ENCODE results near the gene GREM2. TPM values are rescaled to one million over a fixed set of nuclear protein-coding genes. Genes with fewer than 3 reads are reported as not detected.

The GREM2 gene
- total RNA-seq, 6 donors from 2014 or later = 0.22 to 0.88 (median 0.39) TPM; not detected in 1

DNA sequence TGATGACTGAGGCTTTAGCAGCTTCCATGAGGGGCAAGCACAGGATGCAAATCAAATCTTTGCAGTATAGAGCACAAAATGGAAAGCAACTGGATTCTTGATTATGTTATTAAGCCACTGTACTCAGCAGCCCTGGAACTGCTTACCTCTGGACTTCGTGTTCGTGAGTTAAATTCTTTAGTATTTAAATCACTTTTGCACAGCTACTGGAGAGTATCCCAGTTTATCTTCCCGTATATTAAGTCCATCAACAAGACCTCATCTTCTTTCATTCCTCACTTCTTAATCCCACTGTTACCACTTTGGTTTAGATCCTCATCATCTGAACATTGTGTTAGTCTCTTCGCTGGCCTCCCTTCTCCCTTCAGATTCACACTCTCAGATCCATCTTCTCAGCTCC, 108.9 kb downstream of the GREM2 start:
- H3K4me3 ChIP-seq = no peak overlapping the region
- H3K27ac ChIP-seq = no peak overlapping the region
- DNase-seq (no peak), ATAC-seq (ENCODE audit: low FRiP score in 2 of 2) (no peak)
- TF ChIP-seq, protein P1, sequence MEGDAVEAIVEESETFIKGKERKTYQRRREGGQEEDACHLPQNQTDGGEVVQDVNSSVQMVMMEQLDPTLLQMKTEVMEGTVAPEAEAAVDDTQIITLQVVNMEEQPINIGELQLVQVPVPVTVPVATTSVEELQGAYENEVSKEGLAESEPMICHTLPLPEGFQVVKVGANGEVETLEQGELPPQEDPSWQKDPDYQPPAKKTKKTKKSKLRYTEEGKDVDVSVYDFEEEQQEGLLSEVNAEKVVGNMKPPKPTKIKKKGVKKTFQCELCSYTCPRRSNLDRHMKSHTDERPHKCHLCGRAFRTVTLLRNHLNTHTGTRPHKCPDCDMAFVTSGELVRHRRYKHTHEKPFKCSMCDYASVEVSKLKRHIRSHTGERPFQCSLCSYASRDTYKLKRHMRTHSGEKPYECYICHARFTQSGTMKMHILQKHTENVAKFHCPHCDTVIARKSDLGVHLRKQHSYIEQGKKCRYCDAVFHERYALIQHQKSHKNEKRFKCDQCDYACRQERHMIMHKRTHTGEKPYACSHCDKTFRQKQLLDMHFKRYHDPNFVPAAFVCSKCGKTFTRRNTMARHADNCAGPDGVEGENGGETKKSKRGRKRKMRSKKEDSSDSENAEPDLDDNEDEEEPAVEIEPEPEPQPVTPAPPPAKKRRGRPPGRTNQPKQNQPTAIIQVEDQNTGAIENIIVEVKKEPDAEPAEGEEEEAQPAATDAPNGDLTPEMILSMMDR (IDR thresholded peaks at IDR 0.05) = no peak
- no peak for TF ChIP-seq EP300 (IDR thresholded peaks at IDR 0.05)
- no peak for TF ChIP-seq POLR2A (IDR thresholded peaks at IDR 0.05)
- TF ChIP-seq POLR2AphosphoS5 (IDR thresholded peaks at IDR 0.05) = no peak
- no peaks in the 10 kb centered on the region for H3K4me1 ChIP-seq
- no peaks in the 10 kb centered on the region for H3K27me3 ChIP-seq
- no peaks in the 10 kb centered on the region for H3K9me3 ChIP-seq
- WGBS, 2 donors = 77 to 82% methylated on average over 4 of the region's 4 CpGs
- no peaks in the 10 kb centered on the region for H3K36me3 ChIP-seq

- no peak for ATAC-seq (ENCODE audit: low FRiP score in 2 of 2)
- no peak for TF ChIP-seq POLR2A (IDR thresholded peaks at IDR 0.05)
- no peak for TF ChIP-seq EP300 (IDR thresholded peaks at IDR 0.05)
- TF ChIP-seq POLR2AphosphoS5 (IDR thresholded peaks at IDR 0.05) = no peak
- TF ChIP-seq, protein P1 (IDR thresholded peaks at IDR 0.05) = no peak
- 51 to 60% methylated on average over 2 of the region's 2 CpGs for WGBS, 2 donors
Observed at GRCh38 chr1:240501115-240501514, 110.8 kb downstream of the GREM2 start.

GRCh38 chr1:240500647-240501046, 111.3 kb downstream of the GREM2 start:
- ATAC-seq (ENCODE audit: low FRiP score in 2 of 2) (no peak), DNase-seq (no peak)
- no peaks in the 10 kb centered on the region for H3K9me3 ChIP-seq
- no peaks in the 10 kb centered on the region for H3K27me3 ChIP-seq
- no peak overlapping the region for H3K4me3 ChIP-seq
- no peaks in the 10 kb centered on the region for H3K4me1 ChIP-seq
- 80 to 87% methylated on average over 4 of the region's 4 CpGs for WGBS, 2 donors
- TF ChIP-seq POLR2AphosphoS5 (IDR thresholded peaks at IDR 0.05) (no peak), POLR2A (IDR thresholded peaks at IDR 0.05) (no peak), EP300 (IDR thresholded peaks at IDR 0.05) (no peak)
- TF ChIP-seq, protein P1 (IDR thresholded peaks at IDR 0.05) = no peak
- no peak overlapping the region for H3K27ac ChIP-seq
- H3K36me3 ChIP-seq = no peaks in the 10 kb centered on the region

More at GRCh38 chr1:240501115-240501514, 110.8 kb downstream of the GREM2 start:
- no peak overlapping the region for H3K4me3 ChIP-seq
- H3K9me3 ChIP-seq = no peaks in the 10 kb centered on the region
- H3K36me3 ChIP-seq = no peaks in the 10 kb centered on the region
- no peak overlapping the region for H3K27ac ChIP-seq
- no peaks in the 10 kb centered on the region for H3K27me3 ChIP-seq
- no peaks in the 10 kb centered on the region for H3K4me1 ChIP-seq
- no peak for DNase-seq

- H3K9me3 ChIP-seq = no peaks in the 10 kb centered on the region
- WGBS, 2 donors = 54 to 56% methylated on average over 2 of the region's 2 CpGs
- no peak overlapping the region for H3K4me3 ChIP-seq
- TF ChIP-seq, protein P1 (IDR thresholded peaks at IDR 0.05) = no peak
- no peak for TF ChIP-seq POLR2A (IDR thresholded peaks at IDR 0.05)
- no peak for TF ChIP-seq EP300 (IDR thresholded peaks at IDR 0.05)
- TF ChIP-seq POLR2AphosphoS5 (IDR thresholded peaks at IDR 0.05) = no peak
- H3K4me1 ChIP-seq = no peaks in the 10 kb centered on the region
- no peak overlapping the region for H3K27ac ChIP-seq
- H3K27me3 ChIP-seq = no peaks in the 10 kb centered on the region
- H3K36me3 ChIP-seq = no peaks in the 10 kb centered on the region
- DNase-seq (no peak), ATAC-seq (ENCODE audit: low FRiP score in 2 of 2) (no peak)
Observed at GRCh38 chr1:240499012-240499411, 112.9 kb downstream of the GREM2 start.

- Histone ChIP-seq H3K27ac (no peak overlapping the region), H3K4me3 (no peak overlapping the region), H3K36me3 (no peaks in the 10 kb centered on the region), H3K9me3 (no peaks in the 10 kb centered on the region), H3K27me3 (no peaks in the 10 kb centered on the region), H3K4me1 (no peaks in the 10 kb centered on the region)
- TF ChIP-seq, protein P1 (IDR thresholded peaks at IDR 0.05) = no peak
- TF ChIP-seq POLR2A (IDR thresholded peaks at IDR 0.05) (no peak), EP300 (IDR thresholded peaks at IDR 0.05) (no peak)
- no peak for ATAC-seq (ENCODE audit: low FRiP score in 2 of 2)
- no peak for DNase-seq
- 93 to 94% methylated on average over 7 of the region's 8 CpGs for WGBS, 2 donors
Observed at GRCh38 chr1:240498335-240498734, 113.6 kb downstream of the GREM2 start.

Data from upper lobe of left lung (tissue), 6 donors.